ENCODE data around the gene FRMD8.

The FRMD8 gene

GRCh38 chr11:65362320-65362931 lies 24.0 kb upstream of the FRMD8 start:
- DNase-seq (ENCODE audit: low read depth) = no peak
- H3K4me3 ChIP-seq (replicated peaks; ENCODE audit: low read depth, low read length) = no peak overlapping the region
- TF ChIP-seq CTCF (IDR thresholded peaks at IDR 0.05; ENCODE audit: low read length, missing control alignments) = no peak

GRCh38 chr11:65362966-65363365 lies 23.5 kb upstream of the FRMD8 start:
- no peak for TF ChIP-seq CTCF (IDR thresholded peaks at IDR 0.05; ENCODE audit: low read length, missing control alignments)
- no peak for DNase-seq (ENCODE audit: low read depth)
- H3K4me3 ChIP-seq (replicated peaks; ENCODE audit: low read depth, low read length) = no peak overlapping the region

- no peak overlapping the region for H3K4me3 ChIP-seq (replicated peaks; ENCODE audit: low read depth, low read length)
- no peak for TF ChIP-seq CTCF (IDR thresholded peaks at IDR 0.05; ENCODE audit: low read length, missing control alignments)
- DNase-seq (ENCODE audit: low read depth) = no peak
These were observed 22.7 kb upstream of the FRMD8 start for GRCh38 chr11:65363770-65364169.

- peak; percentile 75 for TF ChIP-seq CTCF (IDR thresholded peaks at IDR 0.05; ENCODE audit: low read length, missing control alignments)
- H3K4me3 ChIP-seq (replicated peaks; ENCODE audit: low read depth, low read length) = no peak overlapping the region
- DNase-seq (ENCODE audit: low read depth) = peak; percentile 93
These were observed 20.1 kb upstream of the FRMD8 start for GRCh38 chr11:65366340-65366773.

GRCh38 chr11:65370659-65371049 lies 15.8 kb upstream of the FRMD8 start:
- TF ChIP-seq CTCF (IDR thresholded peaks at IDR 0.05; ENCODE audit: low read length, missing control alignments) = no peak
- H3K4me3 ChIP-seq (replicated peaks; ENCODE audit: low read depth, low read length) = no peak overlapping the region
- DNase-seq (ENCODE audit: low read depth) = no peak

- TF ChIP-seq CTCF (IDR thresholded peaks at IDR 0.05; ENCODE audit: low read length, missing control alignments) = no peak
- no peak for DNase-seq (ENCODE audit: low read depth)
- no peak overlapping the region for H3K4me3 ChIP-seq (replicated peaks; ENCODE audit: low read depth, low read length)
These were observed 12.4 kb upstream of the FRMD8 start for GRCh38 chr11:65373839-65374580.

- TF ChIP-seq CTCF (IDR thresholded peaks at IDR 0.05; ENCODE audit: low read length, missing control alignments) = no peak
- H3K4me3 ChIP-seq (replicated peaks; ENCODE audit: low read depth, low read length) = no peak overlapping the region
- DNase-seq (ENCODE audit: low read depth) = no peak
These were observed 11.4 kb upstream of the FRMD8 start for GRCh38 chr11:65375012-65375411.

Data from fibroblast of pulmonary artery (primary cell).